Right lobe of liver (tissue), 4 donors: ENCODE measurements around the gene SNRPA1.

Experiments used
- POLR2A ChIP-seq: fragments of 450-650 bp; IDR thresholded peaks from one replicate; pipeline ENCODE4 v1.6.1; 2017; ENCODE audit warnings: antibody characterized with exemption, mild to moderate bottlenecking
- TF ChIP-seq, protein P1 (sequence below), 4 donors: fragments of 200-600 bp in 3 of 4; fragments of 450-650 bp in 1 of 4; IDR thresholded peaks; one replicate each; pipeline versions ENCODE4 v1.5.1 to v1.8.0; 2016 to 2022; ENCODE audit warnings: antibody characterized with exemption in 4 of 4, mild to moderate bottlenecking in 2 of 4
- donor health status: DM: no; HTN: no; CAD: no.
- donor health status: DM: no; HTN: no; CAD: no.
- donor health status: DM: no; HTN: yes; CAD: no.

GRCh38 chr15:101239724-101240136 is 55.3 kb downstream of the SNRPA1 start:
- TF ChIP-seq, protein P1, sequence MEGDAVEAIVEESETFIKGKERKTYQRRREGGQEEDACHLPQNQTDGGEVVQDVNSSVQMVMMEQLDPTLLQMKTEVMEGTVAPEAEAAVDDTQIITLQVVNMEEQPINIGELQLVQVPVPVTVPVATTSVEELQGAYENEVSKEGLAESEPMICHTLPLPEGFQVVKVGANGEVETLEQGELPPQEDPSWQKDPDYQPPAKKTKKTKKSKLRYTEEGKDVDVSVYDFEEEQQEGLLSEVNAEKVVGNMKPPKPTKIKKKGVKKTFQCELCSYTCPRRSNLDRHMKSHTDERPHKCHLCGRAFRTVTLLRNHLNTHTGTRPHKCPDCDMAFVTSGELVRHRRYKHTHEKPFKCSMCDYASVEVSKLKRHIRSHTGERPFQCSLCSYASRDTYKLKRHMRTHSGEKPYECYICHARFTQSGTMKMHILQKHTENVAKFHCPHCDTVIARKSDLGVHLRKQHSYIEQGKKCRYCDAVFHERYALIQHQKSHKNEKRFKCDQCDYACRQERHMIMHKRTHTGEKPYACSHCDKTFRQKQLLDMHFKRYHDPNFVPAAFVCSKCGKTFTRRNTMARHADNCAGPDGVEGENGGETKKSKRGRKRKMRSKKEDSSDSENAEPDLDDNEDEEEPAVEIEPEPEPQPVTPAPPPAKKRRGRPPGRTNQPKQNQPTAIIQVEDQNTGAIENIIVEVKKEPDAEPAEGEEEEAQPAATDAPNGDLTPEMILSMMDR (IDR thresholded peaks at IDR 0.05): no peak
- TF ChIP-seq POLR2A: no peak
